Naive thymus-derived CD8-positive, alpha-beta T cell (primary cell): Measurements from ENCODE around the gene LRRC1. TPM values are rescaled to one million over a fixed set of nuclear protein-coding genes. Genes with fewer than 3 reads are reported as not detected.
"Not testable (repeated sequence)": the region's sequence is repeated elsewhere in the genome, so short reads cannot be mapped to it uniquely, and the experiment has no call there.

Experiments used
- ATAC-seq, 2 donors: fragments of 150-1000 bp; cut with Tn5 transposase in 1 of 2; sonication (Bioruptor Pico), chemical (Tn5 transposase) in 1 of 2; 1 replicate in 1 of 2; 2 replicates in 1 of 2; pipeline ENCODE4 v1.10.0; 2021; ENCODE audit warnings: mild to moderate bottlenecking in 2 of 2, moderate library complexity in 2 of 2
- POLR2A ChIA-PET: fragments of 350-600 bp; sonication (Branson Sonifier 250); formaldehyde crosslinking; loops from one replicate; lab custom pipeline; 2021; ENCODE audit warnings: antibody characterized with exemption; lab: Charles Lee
- DNase-seq, 10 donors: peaks; one replicate each; pipeline versions ENCODE4 v3.0.0 to v3.0.0-alpha.2; 2020 to 2022
- H3K27ac Mint-ChIP-seq, 10 donors: one replicate each; pipeline ENCODE4 v1.8.0; 2020 to 2022; ENCODE audit warnings: mild to moderate bottlenecking in 10 of 10, mixed read lengths in 10 of 10, moderate library complexity in 4 of 10, inconsistent platforms in 1 of 10
- H3K27me3 Mint-ChIP-seq, 5 donors: one replicate each; pipeline ENCODE4 v1.8.0; 2021 to 2022; ENCODE audit warnings: mixed read lengths in 5 of 5
- H3K36me3 Mint-ChIP-seq, 3 donors: one replicate each; pipeline ENCODE4 v1.8.0; 2020 to 2022; ENCODE audit warnings: mixed read lengths in 3 of 3, mild to moderate bottlenecking in 2 of 3, inconsistent platforms in 1 of 3
- H3K4me1 Mint-ChIP-seq, 4 donors: one replicate each; pipeline ENCODE4 v1.8.0; 2021 to 2022; ENCODE audit warnings: mixed read lengths in 4 of 4
- H3K4me3 Mint-ChIP-seq, 10 donors: one replicate each; pipeline ENCODE4 v1.8.0; 2020 to 2022; ENCODE audit warnings: mild to moderate bottlenecking in 10 of 10, mixed read lengths in 10 of 10, moderate library complexity in 6 of 10, inconsistent platforms in 1 of 10
- H3K9me3 Mint-ChIP-seq, 9 donors: one replicate each; pipeline ENCODE4 v1.8.0; 2020 to 2022; ENCODE audit warnings: mixed read lengths in 9 of 9, mild to moderate bottlenecking in 3 of 9, inconsistent platforms in 1 of 9, moderate library complexity in 1 of 9
- polyA plus RNA-seq, 3 donors: library from polyadenylated mRNA; unstranded; fragments of 300-500 nt; fragmentation: Illumina TruSeq; gene quantifications; one replicate each; pipeline ENCODE4 v1.2.3, GENCODE V29; 2021
- total RNA-seq, 8 experiments: library from RNA in 2 of 8; stranded (reverse) in 2 of 8; gene quantifications; one replicate each; pipeline ENCODE4 v1.2.3 and lab custom pipeline; 2021 to 2026

LRRC1 gene
- total and polyA plus RNA-seq, 5 experiments from 2014 or later = 0.73 to 3.8 (median 1.7) TPM

- H3K4me3 Mint-ChIP-seq, DNase-seq, H3K27me3 Mint-ChIP-seq, H3K36me3 Mint-ChIP-seq, H3K9me3 Mint-ChIP-seq, H3K27ac Mint-ChIP-seq, ATAC-seq, POLR2A ChIA-PET: not testable (repeated sequence)
- peaks cover 0 to 15% (median 6%) of the 10 kb centered on the region in 4 donors for H3K4me1 Mint-ChIP-seq
These were observed 12.8 kb downstream of the LRRC1 start for GRCh38 chr6:53807606-53808005.

GRCh38 chr6:53808302-53808881 is 13.6 kb downstream of the LRRC1 start:
- H3K4me1 Mint-ChIP-seq = peaks cover 0 to 15% (median 7%) of the 10 kb centered on the region in 4 donors
- no peak for ATAC-seq
- POLR2A ChIA-PET = no interaction called here
- H3K4me3 Mint-ChIP-seq = no peak overlapping the region
- H3K36me3 Mint-ChIP-seq = peaks cover 0 to 4% (median 0%) of the 10 kb centered on the region in 3 donors
- no peaks in the 10 kb centered on the region for H3K9me3 Mint-ChIP-seq
- peak overlapping the region in 1 of 10 donors; percentile 9 for H3K27ac Mint-ChIP-seq
- peaks cover 0 to 5% (median 0%) of the 10 kb centered on the region in 5 donors for H3K27me3 Mint-ChIP-seq
- no peak for DNase-seq

- no peak for DNase-seq
- H3K27ac Mint-ChIP-seq = peak overlapping the region in 1 of 10 donors; percentile 23
- POLR2A ChIA-PET = no interaction called here
- no peak overlapping the region for H3K4me3 Mint-ChIP-seq
- ATAC-seq = no peak
- H3K4me1 Mint-ChIP-seq = peaks cover 0 to 15% (median 8%) of the 10 kb centered on the region in 4 donors
- H3K27me3 Mint-ChIP-seq = peaks cover 0 to 5% (median 0%) of the 10 kb centered on the region in 5 donors
- H3K9me3 Mint-ChIP-seq = no peaks in the 10 kb centered on the region
- H3K36me3 Mint-ChIP-seq = peaks cover 0 to 4% (median 0%) of the 10 kb centered on the region in 3 donors
These were observed 14.9 kb downstream of the LRRC1 start for GRCh38 chr6:53809691-53810090.

DNA sequence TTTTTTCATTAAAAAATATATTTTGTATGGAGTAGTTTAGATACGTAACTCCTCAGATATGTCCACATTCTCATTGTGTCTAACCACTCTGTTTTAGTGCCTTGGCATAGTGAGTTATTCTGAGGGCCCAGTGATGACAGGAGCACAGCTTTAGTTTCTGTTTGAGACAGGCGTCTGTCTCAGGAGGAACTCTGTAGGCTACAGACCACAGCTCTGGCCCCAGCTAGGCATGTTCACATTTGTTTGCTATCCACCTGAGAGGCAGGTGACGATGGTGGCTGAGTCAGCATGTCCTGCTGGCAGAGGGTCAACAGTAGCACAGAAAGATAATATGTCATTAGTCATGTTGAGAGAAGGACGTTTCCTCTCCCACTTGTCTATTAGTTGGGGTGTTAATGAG is 16.3 kb downstream of the LRRC1 start:
- no peak for ATAC-seq

GRCh38 chr6:53811746-53812145 is 16.9 kb downstream of the LRRC1 start:
- ATAC-seq (no peak), DNase-seq (no peak)
- H3K4me1 Mint-ChIP-seq = peaks cover 0 to 8% (median 1%) of the 10 kb centered on the region in 4 donors
- H3K9me3 Mint-ChIP-seq = no peaks in the 10 kb centered on the region
- H3K27ac Mint-ChIP-seq = no peak overlapping the region
- peaks cover 0 to 4% (median 0%) of the 10 kb centered on the region in 3 donors for H3K36me3 Mint-ChIP-seq
- no peak overlapping the region for H3K4me3 Mint-ChIP-seq
- peaks cover 0 to 5% (median 0%) of the 10 kb centered on the region in 5 donors for H3K27me3 Mint-ChIP-seq
- POLR2A ChIA-PET = no interaction called here

More for the DNA sequence above, 16.3 kb downstream of the LRRC1 start:
- DNase-seq = no peak
- H3K27me3 Mint-ChIP-seq = peaks cover 0 to 5% (median 0%) of the 10 kb centered on the region in 5 donors
- no peaks in the 10 kb centered on the region for H3K9me3 Mint-ChIP-seq
- POLR2A ChIA-PET = no interaction called here
- no peak overlapping the region for H3K4me3 Mint-ChIP-seq
- H3K4me1 Mint-ChIP-seq = peaks cover 0 to 8% (median 2%) of the 10 kb centered on the region in 4 donors
- H3K36me3 Mint-ChIP-seq = peaks cover 0 to 4% (median 0%) of the 10 kb centered on the region in 3 donors
- H3K27ac Mint-ChIP-seq = peak overlapping the region in 1 of 10 donors; percentile 12

- POLR2A ChIA-PET = no interaction called here
- DNase-seq (no peak), ATAC-seq (no peak)
- no peak overlapping the region for H3K27ac Mint-ChIP-seq
- no peak overlapping the region for H3K4me3 Mint-ChIP-seq
- peaks cover 0 to 6% (median 1%) of the 10 kb centered on the region in 4 donors for H3K4me1 Mint-ChIP-seq
- H3K27me3 Mint-ChIP-seq = peaks cover 0 to 5% (median 0%) of the 10 kb centered on the region in 5 donors
- H3K9me3 Mint-ChIP-seq = no peaks in the 10 kb centered on the region
- peaks cover 0 to 4% (median 0%) of the 10 kb centered on the region in 3 donors for H3K36me3 Mint-ChIP-seq
These were observed 18.3 kb downstream of the LRRC1 start for GRCh38 chr6:53813096-53813495.

GRCh38 chr6:53813801-53814200 is 19.0 kb downstream of the LRRC1 start:
- no peak overlapping the region for H3K4me3 Mint-ChIP-seq
- H3K4me1 Mint-ChIP-seq = peaks cover 0 to 6% (median 1%) of the 10 kb centered on the region in 4 donors
- peaks cover 0 to 4% (median 0%) of the 10 kb centered on the region in 3 donors for H3K36me3 Mint-ChIP-seq
- H3K27ac Mint-ChIP-seq = no peak overlapping the region
- H3K9me3 Mint-ChIP-seq = no peaks in the 10 kb centered on the region
- DNase-seq (no peak), ATAC-seq (no peak)
- H3K27me3 Mint-ChIP-seq = peaks cover 0 to 5% (median 0%) of the 10 kb centered on the region in 5 donors
- POLR2A ChIA-PET = no interaction called here

GRCh38 chr6:53814353-53814752 is 19.5 kb downstream of the LRRC1 start:
- Mint-ChIP-seq H3K4me3 (no peak overlapping the region), H3K4me1 (peaks cover 0 to 8% (median 2%) of the 10 kb centered on the region in 4 donors), H3K27ac (no peak overlapping the region), H3K27me3 (peaks cover 0 to 5% (median 0%) of the 10 kb centered on the region in 5 donors), H3K9me3 (no peaks in the 10 kb centered on the region), H3K36me3 (peaks cover 0 to 4% (median 0%) of the 10 kb centered on the region in 3 donors)
- ATAC-seq (no peak), DNase-seq (no peak)
- POLR2A ChIA-PET = no interaction called here

DNA sequence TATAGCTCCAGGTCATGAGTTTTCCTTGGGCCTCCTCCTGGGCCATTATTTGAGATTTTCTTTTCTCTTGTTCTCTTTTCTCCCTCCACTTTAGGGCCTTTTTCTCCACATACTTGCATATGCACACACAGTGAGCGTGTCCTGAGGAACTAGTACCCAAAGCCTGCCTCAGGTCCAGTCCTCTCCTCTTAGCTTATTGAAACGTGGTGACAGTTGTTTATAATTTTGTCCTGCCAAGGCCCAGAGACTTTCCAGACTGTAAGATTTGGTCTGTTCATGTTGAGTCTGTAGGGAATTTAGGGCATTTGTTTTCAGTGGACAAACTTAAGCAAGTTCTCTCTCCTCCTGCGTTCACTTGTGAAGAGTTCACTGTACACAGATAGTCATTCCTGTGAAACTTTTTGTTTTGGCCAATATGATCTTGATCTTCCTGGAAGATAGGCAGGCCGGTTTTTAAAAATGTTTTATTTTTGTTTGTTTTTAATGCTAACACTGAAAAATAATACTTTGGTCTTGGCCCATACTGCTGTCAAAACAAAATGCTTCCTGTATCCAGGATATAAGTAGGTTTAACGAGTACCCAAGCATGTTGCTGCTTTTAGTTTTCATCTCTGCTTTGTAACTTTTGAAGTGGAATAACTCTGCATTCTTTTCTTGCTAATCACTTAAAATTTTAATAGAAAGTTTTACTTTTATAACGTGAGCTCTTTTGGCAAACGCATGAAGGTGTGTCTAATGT is 20.7 kb downstream of the LRRC1 start:
- H3K27me3 Mint-ChIP-seq = peaks cover 0 to 5% (median 0%) of the 10 kb centered on the region in 5 donors
- POLR2A ChIA-PET = no interaction called here

GRCh38 chr6:53818858-53819609 is 24.2 kb downstream of the LRRC1 start:
- Mint-ChIP-seq H3K27me3 (no peaks in the 10 kb centered on the region), H3K27ac (no peak overlapping the region), H3K36me3 (no peaks in the 10 kb centered on the region), H3K4me3 (no peak overlapping the region), H3K9me3 (no peaks in the 10 kb centered on the region), H3K4me1 (peaks cover 0 to 7% (median 1%) of the 10 kb centered on the region in 4 donors)
- DNase-seq (no peak), ATAC-seq (no peak)
- POLR2A ChIA-PET = no interaction called here

More for the DNA sequence above, 20.7 kb downstream of the LRRC1 start:
- DNase-seq (no peak), ATAC-seq (no peak)
- Mint-ChIP-seq H3K4me1 (peaks cover 0 to 8% (median 2%) of the 10 kb centered on the region in 4 donors), H3K36me3 (peaks cover 0 to 4% (median 0%) of the 10 kb centered on the region in 3 donors), H3K9me3 (no peaks in the 10 kb centered on the region), H3K4me3 (no peak overlapping the region), H3K27ac (no peak overlapping the region)

DNA sequence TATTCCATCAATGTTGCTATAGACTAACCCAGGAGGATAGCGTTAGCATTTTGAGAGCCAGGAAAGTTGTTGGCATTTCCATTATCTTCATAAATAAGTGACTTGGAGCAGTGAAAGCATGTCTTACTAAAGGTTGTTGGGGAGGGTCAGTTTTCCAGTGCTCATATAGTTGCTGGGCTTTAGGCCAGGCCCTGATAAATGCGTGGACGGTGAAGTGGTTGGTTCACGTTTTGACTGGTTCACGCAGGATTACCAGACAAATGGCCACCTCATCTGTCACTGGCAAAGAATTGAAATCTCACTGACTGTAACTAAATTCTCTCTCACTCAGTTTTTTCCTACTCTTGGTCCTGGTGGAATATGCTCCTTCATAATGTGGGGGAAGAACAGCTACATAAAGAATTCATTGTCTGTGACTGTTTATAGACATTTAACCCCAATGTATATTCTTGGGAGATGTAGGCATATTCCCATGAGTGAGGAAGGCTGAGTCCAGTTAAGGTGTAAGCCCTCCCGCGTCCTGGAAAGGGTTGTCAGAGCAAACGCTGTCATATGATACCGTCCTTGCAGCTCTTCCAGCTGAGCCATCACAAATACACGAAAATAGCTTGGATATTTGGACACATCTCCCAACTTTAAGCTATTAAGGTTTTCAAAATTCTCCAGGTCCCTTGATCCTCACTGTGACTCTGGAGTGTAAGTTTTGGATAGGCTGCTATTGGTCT is 27.8 kb downstream of the LRRC1 start:
- POLR2A ChIA-PET = no interaction called here
- Mint-ChIP-seq H3K4me3 (no peak overlapping the region), H3K27me3 (no peaks in the 10 kb centered on the region), H3K9me3 (no peaks in the 10 kb centered on the region), H3K27ac (no peak overlapping the region), H3K36me3 (no peaks in the 10 kb centered on the region), H3K4me1 (peaks cover 0 to 15% (median 4%) of the 10 kb centered on the region in 4 donors)
- ATAC-seq (no peak), DNase-seq (no peak)

DNA sequence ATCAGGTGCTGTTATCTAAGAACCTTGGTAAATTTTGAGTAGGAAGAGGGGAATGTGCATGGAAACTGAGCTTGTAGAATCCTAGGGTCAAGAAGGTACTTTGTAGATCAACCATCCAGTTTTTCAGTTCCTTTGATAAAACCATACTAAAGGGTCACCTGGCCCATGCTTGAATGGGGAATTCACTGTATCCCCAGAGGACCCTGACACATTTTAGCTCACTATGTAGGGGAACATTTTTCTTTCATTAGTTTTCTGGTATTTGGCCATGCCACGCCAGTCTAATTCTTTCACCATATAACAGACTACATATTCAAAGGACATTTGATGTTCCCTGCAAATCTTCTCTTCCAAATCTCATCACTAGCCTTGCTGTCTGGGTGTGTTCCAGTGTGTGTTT is 29.9 kb downstream of the LRRC1 start:
- no peaks in the 10 kb centered on the region for H3K9me3 Mint-ChIP-seq
- H3K36me3 Mint-ChIP-seq = no peaks in the 10 kb centered on the region
- no peak for ATAC-seq
- H3K27me3 Mint-ChIP-seq = no peaks in the 10 kb centered on the region
- no peak overlapping the region for H3K27ac Mint-ChIP-seq
- no peak for DNase-seq
- H3K4me3 Mint-ChIP-seq = no peak overlapping the region
- H3K4me1 Mint-ChIP-seq = peaks cover 0 to 13% (median 3%) of the 10 kb centered on the region in 4 donors
- POLR2A ChIA-PET = no interaction called here
